Measurements from ENCODE around the gene TUSC2.

DNA sequence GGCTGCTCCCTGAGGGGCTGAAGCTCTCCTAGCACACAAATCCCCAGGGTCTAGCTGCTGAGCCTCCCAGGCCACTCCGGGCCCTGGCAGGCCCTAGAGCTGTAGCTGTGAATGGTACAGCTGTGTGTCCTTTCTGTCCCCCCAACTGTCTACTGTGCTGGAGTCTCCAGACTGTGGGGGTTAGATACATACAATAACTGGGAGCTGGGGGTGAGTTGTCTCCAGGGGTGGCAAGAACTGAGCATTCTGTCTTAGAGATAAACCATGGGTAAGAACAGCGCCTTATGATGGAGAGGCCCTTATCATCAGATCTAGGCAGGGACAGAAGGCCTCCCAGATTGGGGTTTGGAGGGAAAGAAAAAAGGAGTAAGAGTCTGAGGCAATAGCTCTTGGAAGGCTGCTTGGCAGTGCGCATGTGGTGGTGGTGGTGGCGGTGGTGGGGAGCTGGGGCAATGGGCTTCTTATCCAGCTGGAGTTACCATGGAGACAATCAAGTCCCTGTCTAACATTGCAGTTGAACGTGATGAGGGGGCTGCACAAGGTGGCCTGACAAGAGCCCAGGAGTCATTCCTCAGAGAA lies 26.3 kb upstream of the TUSC2 start:
- TF ChIP-seq EP300 (IDR thresholded peaks at IDR 0.05; ENCODE audit: borderline replicate concordance in 1 of 2, low read depth in 1 of 2, low read length in 1 of 2) (no peak), POLR2AphosphoS5 (IDR thresholded peaks at IDR 0.05; ENCODE audit: low read depth, low read length) (no peak), TAF1 (IDR thresholded peaks at IDR 0.05; ENCODE audit: borderline replicate concordance, low read depth, low read length) (no peak), RAD21 (IDR thresholded peaks at IDR 0.05; ENCODE audit: low read length) (no peak), RXRA (IDR thresholded peaks at IDR 0.05; ENCODE audit: borderline replicate concordance, low read depth) (no peak)
- TF ChIP-seq, protein P1, sequence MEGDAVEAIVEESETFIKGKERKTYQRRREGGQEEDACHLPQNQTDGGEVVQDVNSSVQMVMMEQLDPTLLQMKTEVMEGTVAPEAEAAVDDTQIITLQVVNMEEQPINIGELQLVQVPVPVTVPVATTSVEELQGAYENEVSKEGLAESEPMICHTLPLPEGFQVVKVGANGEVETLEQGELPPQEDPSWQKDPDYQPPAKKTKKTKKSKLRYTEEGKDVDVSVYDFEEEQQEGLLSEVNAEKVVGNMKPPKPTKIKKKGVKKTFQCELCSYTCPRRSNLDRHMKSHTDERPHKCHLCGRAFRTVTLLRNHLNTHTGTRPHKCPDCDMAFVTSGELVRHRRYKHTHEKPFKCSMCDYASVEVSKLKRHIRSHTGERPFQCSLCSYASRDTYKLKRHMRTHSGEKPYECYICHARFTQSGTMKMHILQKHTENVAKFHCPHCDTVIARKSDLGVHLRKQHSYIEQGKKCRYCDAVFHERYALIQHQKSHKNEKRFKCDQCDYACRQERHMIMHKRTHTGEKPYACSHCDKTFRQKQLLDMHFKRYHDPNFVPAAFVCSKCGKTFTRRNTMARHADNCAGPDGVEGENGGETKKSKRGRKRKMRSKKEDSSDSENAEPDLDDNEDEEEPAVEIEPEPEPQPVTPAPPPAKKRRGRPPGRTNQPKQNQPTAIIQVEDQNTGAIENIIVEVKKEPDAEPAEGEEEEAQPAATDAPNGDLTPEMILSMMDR (IDR thresholded peaks at IDR 0.05): no peak
- TF ChIP-seq, protein P2, sequence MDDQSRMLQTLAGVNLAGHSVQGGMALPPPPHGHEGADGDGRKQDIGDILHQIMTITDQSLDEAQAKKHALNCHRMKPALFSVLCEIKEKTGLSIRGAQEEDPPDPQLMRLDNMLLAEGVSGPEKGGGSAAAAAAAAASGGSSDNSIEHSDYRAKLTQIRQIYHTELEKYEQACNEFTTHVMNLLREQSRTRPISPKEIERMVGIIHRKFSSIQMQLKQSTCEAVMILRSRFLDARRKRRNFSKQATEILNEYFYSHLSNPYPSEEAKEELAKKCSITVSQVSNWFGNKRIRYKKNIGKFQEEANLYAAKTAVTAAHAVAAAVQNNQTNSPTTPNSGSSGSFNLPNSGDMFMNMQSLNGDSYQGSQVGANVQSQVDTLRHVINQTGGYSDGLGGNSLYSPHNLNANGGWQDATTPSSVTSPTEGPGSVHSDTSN (IDR thresholded peaks at IDR 0.05): no peak
- TF ChIP-seq, protein P3, sequence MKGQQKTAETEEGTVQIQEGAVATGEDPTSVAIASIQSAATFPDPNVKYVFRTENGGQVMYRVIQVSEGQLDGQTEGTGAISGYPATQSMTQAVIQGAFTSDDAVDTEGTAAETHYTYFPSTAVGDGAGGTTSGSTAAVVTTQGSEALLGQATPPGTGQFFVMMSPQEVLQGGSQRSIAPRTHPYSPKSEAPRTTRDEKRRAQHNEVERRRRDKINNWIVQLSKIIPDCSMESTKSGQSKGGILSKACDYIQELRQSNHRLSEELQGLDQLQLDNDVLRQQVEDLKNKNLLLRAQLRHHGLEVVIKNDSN (IDR thresholded peaks at IDR 0.05; ENCODE audit: borderline replicate concordance, low read depth): no peak
